GOT3 (cell line): ENCODE measurements around the gene BBS5.
"Not testable (repeated sequence)": the region's sequence is repeated elsewhere in the genome, so short reads cannot be mapped to it uniquely, and the experiment has no call there.

Source experiments
- DNase-seq: peaks from one replicate; lab custom pipeline; 2025; ENCODE audit warnings: mixed read lengths; lab: John Stamatoyannopoulos, UW

The BBS5 gene

DNA sequence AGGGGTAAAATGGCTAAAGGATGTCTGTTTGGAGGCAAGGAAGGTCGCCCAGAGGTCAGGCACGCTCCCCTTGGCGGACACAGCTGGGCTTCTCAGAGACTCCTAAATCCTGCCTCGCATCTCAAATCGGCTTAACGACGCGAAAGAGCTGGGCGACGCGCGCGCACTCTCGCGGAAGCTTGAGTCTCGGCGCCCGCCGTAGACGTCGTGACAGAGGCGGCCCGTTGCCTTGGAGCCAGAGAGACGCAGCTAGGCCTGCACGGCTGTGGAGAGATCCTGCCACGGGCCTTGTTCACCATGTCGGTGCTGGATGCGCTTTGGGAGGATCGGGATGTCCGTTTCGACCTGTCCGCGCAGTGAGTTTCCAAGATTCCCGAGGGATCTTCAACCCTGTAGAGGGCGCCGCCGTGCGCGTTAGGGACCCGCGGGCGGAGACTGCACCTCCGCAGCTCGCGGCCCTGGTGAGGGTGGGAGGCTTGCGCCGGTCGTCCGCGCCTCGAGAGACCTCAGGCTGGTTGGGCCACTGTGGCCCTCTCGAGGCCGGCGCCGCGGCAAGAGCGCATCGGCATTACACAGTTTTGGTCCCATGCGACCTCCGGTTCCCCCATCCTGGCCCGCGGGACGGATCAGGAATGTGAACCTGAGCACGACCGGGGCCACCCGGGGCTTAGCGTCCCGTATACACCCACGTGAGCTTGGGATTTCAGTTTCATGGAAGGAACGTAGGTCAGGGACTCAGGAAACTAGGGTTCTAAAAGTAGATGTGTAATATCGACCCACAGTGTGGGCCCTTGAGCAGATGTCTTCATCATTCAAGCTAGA, at the start of gene BBS5:
TSS of gene BBS5 (plus strand) at position 238 of the 822 bp plus-strand sequence. CDS start at position 298, 60 bp downstream.
- DNase-seq: peak; percentile 36

DNA sequence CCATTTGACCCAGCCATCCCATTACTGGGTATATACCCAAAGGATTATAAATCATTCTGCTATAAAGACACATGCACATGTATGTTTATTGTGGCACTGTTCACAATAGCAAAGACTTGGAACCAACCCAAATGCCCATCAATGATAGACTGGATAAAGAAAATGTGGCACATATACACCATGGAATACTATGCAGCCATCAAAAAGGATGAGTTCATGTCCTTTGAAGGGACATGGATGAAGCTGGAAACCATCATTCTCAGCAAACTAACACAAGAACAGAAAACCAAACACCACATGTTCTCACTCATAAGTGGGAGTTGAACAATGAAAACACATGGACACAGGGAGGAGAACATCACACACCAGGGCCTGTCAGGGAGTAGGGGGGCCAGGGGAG, 47.5 kb upstream of the BBS5 start:
- DNase-seq: not testable (repeated sequence)

DNA sequence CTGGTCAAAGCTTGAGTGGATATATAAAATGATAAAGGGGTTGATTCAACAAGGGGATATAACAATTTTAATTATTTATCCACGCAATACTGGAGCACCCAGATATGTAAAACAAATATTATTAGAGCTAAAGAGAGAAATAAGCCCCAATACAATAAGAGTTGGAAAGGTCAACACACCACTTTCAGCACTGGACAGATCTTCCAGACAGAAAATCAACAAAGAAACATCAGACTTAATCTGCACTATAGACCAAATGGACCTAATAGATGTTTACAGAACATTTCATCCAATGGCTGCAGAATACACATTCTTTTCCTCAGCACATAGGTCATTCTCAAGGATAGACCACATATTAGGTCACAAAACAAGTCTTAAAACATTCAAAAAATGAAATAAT, 45.1 kb upstream of the BBS5 start:
- DNase-seq: not testable (repeated sequence)

DNA sequence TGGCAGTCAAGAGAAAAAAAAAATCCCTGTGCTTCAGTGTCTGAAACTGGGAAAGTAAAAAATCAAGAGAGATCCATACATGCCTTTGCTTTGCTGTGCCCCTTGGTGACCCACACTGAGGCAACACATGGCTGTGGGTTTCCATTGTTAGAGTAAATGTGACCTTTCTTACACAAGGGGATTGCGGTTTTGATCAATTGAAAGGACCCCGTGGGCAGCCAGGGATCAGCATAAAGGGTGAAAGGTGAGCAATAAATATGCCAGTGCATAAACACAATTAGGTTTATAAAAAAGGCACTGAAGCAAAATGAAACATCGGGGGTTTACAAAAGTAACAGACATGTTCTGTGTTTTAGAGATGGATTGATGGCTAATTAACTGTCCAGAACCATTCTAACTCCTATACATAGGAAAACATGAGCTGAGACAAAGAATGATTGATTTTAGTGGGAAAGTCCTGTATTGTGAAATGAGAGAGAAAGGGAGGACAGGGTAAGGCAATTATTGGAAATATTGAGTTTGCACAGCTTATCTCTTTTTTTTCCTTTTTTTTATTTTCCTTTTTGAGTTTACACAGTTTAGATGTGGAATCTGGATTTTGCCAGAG, 40.7 kb upstream of the BBS5 start:
- DNase-seq: no peak

DNA sequence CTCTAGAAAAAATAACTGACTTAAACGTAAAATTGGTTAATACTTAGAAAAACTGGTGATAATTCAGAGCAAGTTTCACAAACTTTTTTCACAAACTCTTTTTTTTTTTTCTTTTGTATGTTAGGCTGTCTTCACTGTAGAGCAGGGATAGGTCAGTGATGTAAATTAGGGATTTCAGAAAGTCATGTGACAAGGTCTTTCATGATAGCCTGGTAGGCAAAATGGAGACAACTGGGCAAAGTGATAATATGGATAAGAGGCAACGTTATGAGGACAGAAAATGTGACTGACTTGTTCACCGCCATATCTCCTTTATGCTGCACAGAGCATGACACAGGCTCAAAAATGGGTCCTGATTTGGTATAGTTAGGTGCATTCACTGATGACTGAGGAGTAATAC, 39.4 kb upstream of the BBS5 start:
- no peak for DNase-seq

DNA sequence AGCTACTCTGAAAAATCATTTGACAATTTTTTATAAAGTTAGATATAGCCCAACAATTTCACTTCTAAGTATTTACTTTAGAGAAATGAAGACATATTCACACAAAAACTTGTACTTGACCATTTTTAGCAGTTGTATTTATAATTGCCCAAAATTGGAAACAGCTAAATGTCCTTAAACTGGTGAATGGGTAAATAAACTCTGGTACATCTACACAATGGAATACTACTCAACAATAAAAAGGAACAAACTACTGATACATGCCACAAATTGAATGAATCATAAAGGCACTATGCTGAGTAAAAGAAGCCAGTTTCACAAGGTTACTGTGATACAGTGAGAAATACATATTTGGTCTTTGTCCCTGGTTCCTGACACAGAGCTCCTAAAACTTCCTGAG, 32.8 kb upstream of the BBS5 start:
- no peak for DNase-seq

DNA sequence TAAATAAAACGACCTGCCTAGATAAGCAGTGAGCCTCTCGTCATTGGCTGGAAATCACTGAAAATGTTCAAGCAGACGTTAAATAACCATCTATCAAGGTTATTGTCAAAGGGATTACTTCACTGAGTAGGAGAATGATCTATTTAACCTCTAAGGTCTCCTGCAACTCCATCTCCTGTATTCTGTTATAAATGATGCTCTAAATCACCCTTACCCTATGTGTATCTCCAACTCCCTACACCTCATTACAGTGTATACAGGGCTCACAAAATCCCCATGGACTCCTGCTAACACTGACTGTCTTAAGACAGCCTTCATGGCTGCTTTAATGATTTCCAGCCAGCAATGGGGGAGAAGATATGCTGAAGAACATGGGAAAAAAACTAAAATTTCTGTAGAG, 31.0 kb upstream of the BBS5 start:
- no peak for DNase-seq

DNA sequence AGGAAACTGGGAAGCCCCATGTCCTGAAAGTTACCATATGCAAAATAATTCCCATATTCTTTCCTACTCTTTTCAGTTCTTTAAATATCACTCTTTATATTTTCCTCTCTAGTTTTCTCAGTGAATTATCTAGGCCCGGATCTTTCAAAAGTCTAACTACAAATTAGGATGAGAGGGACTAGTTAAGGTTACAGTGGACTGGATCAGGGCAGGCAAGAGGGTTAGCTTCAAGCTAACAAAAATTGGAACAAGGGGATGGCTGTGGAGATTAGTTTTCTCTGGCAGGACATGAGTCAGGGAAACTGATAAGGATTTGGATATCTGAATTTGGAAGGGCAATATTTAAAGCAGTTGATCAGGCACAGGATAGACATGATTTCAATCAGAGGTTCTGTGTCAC, 30.4 kb upstream of the BBS5 start:
- DNase-seq: no peak

DNA sequence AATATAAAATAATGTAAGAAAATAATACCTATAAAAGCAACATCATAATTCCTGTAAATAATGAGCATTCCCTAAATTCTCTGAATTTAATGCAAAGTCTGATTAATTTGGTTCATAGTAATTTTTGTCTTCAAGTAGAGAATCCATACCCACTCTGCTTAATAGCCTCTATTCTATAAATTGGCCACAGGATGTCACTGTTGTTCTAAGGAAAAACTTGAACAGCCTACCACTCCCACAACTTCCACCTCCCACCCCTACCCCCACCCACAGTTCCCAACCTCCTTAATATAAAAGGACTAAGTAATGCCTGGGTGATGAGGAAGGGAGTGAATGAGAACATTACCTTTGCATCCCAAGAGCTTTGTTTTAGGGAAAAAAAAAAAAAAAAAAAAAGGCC, 27.2 kb upstream of the BBS5 start:
- no peak for DNase-seq

DNA sequence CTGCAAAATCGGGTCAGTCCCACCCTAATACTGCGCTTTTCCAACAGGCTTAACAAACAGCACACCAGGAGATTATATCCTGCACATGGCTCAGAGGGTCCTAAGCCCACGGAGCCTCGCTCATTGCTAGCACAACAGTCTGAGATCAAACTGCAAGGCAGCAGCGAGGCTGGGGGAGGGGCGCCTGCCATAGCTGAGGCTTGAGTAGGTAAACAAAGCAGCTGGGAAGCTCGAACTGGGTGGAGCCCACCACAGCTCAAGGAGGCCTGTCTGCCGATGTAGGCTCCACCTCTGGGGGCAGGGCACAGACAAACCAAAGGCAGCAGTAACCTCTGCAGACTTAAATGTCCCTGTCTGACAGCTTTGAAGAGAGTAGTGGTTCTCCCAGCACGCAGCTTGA, 26.2 kb upstream of the BBS5 start:
- DNase-seq: not testable (repeated sequence)

DNA sequence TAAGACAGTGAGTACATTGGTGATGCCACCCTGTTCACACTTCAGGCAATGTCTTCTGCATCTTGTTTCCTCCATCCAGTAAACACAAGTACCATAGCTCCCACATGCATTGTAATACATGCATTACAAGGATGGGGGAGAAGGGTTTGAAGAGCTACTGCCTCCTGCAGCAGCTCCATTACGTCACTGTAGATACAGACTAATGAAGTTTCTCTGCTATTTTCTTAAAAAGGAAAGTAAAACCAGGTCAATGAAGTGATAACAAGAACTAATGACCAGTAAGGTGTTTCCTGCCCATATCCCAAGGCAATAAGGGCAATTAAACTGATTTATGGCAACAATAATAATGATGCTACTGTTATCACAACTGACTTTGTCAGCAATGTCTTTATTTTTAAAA, 18.2 kb upstream of the BBS5 start:
- DNase-seq: no peak

DNA sequence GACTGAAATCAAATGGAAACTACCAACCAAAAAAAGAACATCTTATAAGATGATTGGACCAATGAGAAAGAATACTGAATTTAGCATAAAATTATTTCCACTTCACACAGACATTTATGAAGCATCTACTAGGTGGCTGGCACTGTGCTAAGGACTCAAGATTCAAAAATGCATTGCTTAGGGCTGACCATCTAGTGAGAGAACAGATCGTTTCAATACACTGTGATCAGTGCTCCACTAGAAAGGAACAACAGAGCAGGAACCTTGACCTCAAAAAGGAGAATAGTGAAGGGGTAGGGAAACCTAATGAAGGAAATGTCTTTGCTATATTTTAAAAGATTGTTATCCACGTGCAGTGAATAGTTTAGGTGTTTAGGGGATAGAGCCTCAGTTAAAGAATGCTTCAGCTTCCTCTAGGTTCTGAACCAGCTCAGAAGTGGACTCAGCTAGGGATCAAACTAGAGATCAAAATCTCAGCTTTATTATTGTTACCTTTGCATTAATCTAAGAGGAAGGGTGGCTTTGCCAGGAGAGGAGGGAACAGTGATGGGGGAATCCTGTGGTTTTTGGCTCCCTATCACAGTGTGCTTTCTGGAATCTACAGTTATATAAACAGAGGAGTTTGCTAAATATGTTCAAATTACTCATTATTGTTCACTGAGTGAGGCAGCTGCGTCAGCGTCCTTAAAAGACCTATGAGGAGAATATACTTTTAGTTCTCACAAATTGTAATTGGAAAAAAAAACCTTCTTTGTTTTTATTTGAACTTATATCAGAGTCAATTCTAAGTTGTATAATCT, 16.2 kb upstream of the BBS5 start:
- DNase-seq: no peak

DNA sequence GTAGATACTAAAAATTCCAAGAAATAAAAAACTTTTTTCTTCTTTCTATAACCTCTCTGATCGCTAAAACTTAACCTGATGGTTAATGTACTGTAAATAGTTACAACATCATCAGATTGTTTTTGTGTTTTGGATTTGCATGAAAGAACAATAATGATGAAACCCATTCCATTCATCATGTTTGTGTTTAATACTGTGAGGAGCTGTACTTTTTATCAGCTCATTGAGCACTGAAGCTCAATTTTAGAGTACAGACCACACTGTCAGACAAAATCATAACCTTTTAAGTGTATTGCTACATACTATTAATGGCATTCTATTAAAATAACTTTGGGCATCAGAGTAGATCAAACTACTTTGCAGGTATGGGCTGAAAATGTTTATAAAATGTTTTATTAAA, 14.8 kb upstream of the BBS5 start:
- no peak for DNase-seq

DNA sequence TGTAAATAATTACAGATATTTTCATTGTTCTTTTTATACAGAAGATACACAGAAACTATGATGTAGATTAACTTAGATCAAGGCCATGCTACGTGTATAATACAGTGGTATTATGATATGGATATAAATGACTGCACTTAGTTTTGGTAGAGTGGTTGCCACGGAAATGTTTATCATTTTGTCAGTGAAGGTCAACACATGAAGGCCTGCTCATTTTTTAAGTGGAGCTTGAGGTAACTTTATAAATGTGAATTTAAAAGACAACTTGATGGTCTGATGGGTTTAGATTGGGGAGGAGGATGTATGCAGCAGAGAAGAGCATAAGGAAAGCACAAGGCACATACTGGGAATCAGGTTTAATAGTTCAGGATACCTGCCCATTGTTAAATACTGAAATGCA, 14.4 kb upstream of the BBS5 start:
- DNase-seq: no peak

DNA sequence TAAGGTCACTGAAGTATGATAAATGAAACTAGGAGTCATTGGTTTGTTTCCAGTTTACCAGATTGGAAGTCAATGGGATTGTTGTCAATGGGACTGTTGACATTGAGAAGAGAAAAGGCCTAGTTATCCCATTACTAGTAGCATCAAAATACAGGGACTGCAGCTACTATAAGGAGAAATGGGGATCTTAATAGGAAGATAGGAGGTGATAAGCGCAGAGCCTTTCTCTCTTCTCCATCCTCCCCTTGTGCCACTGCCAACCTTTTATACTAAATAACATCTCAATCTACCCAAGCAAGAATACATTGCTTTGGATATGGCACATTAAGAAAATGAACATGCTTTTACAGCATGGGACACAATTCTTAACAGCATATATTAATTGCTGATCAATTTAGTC, 10.5 kb upstream of the BBS5 start:
- no peak for DNase-seq

DNA sequence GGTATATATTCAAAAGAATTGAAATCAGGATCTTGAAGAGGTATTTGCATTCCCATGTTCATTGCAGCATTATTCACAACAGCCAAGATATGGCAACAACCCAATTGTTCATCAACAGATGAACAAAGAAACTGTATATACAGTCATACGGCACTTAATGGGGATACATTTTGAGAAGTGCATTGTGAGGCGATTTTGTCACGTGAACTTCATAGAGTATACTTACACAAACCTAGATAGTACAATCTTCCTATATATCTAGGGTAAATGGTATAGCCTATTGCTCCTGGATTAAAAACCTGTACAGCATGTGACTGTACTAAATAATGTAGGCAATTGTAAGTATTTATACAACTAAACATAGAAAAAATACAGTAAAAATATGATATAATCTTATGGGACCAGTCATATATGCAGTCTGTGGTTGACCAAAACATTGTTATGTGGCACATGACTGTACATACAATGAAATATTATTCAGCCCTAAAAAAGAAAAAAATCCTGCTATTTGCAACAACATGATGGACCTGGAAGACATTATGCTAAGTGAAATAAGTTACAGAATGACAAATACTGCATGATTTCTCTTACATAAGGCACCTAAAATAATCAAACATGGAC, 9.2 kb upstream of the BBS5 start:
- no peak for DNase-seq

DNA sequence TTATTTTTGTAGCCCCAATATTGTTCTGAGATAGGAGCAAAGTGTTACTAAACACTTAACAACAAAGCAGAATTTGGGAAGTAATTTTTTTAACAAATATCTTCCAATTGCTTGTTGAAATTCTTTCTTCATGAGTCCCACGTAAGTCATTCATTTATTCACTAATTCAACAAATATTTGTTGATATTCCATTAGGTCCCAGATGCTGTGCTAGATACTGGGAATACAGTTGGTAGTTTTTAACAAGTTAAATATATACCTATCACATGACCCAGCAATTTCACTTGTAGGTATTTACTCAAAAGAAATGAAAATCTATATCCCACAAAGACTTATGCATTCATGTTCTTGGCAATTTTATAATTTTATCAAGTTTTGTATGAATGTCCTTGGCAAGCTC, 7.0 kb upstream of the BBS5 start:
- no peak for DNase-seq

DNA sequence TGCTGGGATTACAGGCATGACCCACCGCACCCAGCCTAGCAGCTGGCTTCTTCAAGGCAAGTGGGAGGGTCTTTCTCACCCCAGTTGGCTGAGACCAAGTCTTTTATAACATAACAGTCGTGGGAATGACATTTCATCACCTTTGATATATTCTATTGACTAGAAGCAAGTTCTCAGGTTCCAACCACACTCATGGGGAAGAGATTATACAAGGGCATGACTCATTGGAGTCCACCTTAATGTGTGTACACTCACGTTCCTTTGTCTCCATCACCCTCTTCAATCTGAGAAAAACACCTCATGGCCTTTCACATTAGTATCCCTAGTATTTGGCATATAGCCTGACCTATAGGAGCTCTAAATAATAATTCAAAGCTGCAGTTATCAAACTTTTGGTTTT, 2.8 kb upstream of the BBS5 start:
- DNase-seq: no peak

DNA sequence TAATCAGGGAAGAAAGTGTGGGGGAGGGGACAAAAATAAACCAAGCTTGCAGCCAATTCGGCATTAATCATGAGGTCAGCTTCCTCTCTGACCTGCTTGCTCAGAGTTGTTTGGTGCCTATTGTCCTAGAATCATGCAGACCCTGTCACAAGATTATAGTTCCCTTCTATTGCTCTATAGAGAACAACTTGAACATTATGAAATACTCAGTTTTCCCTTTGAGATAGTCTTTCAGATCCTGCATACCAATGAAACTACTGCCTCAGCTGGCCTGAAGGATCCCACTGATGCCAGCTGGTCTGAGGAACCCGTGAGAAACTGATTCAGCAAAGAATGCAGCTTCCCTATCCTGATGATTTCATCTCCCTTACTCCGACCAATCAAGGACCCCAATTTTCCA, 955 bp upstream of the BBS5 start:
- no peak for DNase-seq

DNA sequence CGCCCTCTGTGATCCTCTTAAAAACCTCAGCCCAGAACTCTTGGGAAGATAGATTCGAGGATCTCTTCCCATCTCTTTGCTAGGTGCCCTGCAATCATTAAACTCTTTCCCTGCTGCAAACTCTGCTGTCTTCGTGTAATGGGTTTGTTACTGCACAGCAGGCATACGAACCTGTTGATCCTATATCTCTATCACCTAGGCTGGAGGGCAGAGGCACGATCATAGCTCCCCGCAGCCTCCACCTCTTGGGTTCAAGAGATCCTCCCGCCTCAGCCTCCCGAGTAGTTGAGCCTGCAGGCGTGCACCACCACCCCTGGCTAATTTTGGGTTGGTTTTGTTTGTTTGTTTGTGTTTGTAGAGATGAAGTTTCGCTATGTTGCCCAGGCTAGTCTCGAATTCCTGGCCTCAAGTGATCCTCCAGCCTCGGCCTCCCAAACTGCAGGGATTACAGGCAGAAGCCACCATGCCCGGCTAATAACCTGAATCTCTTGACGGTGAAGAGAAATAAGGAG, 493 bp upstream of the BBS5 start:
- no peak for DNase-seq

DNA sequence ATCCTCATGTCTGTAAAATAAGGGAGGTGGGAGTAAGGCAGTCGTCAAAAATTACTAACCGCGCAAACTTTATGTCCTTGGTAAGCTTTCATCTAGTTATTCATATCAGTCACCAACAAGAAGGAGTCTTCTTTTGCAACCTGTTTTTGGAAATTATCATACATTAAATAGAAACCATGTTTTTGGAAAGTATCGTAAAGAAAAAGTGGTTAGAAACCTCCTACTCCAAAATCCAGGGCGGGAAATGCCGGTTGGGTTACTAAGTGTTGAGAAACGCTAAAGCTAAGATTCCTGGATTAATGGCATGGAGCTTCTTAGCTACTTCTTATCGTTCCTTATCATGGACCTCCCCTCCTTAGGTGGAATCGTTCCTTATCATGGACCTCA, 778 bp downstream of the BBS5 start:
- no peak for DNase-seq

DNA sequence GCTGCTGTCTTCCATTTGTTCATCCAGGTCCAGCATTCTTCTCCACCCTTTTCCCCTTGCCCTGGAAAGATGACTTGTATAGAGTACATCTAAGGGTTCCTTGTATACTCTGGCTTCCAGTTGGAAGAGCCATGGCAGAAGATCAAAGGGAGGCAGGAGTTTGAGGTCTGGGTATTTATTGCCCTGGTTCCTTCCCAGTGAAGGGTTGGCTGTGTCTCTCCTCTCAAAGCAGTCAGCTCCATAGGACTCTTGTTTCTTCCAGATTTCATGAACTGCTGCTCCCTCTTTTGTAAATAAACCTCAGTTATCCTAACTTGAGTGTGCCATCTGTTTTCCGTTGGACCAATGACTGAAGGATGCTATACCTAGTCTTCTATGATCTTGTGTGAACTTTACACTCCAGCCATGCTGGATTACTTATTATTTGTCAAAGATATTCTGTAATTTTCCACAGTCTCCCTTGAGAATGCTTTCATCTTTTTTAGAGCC, 6.4 kb downstream of the BBS5 start:
- no peak for DNase-seq
